HG03575 (cell line): ENCODE measurements around the gene PDYN.

Experiments
- ATAC-seq: cut with Tn5 transposase; IDR thresholded peaks from one replicate; pipeline ENCODE4 v1.9.1; 2021; ENCODE audit not compliant: unreplicated experiment, insufficient number of reproducible peaks, low FRiP score; ENCODE audit errors: extremely low read depth

The PDYN gene

GRCh38 chr20:1958426-1958825 lies 35.4 kb downstream of the PDYN start:
- no peak for ATAC-seq

GRCh38 chr20:1955217-1955616 lies 38.6 kb downstream of the PDYN start:
- ATAC-seq: no peak

- no peak for ATAC-seq
Observed at GRCh38 chr20:1953621-1954020, 40.2 kb downstream of the PDYN start.

- no peak for ATAC-seq
Observed at GRCh38 chr20:1952737-1953530, 40.9 kb downstream of the PDYN start.

GRCh38 chr20:1951436-1952115 lies 42.3 kb downstream of the PDYN start:
- no peak for ATAC-seq

- ATAC-seq: no peak
Observed at GRCh38 chr20:1950836-1951235, 43.0 kb downstream of the PDYN start.

- ATAC-seq: no peak
Observed at GRCh38 chr20:1949347-1950100, 44.3 kb downstream of the PDYN start.

- ATAC-seq: no peak
Observed at GRCh38 chr20:1947535-1947846, 46.4 kb downstream of the PDYN start.

GRCh38 chr20:1946762-1947534 lies 46.9 kb downstream of the PDYN start:
- ATAC-seq: no peak

GRCh38 chr20:1946442-1946761 lies 47.5 kb downstream of the PDYN start:
- no peak for ATAC-seq

- ATAC-seq: no peak
Observed at GRCh38 chr20:1945660-1946059, 48.2 kb downstream of the PDYN start.

- no peak for ATAC-seq
Observed at GRCh38 chr20:1945134-1945618, 48.7 kb downstream of the PDYN start.

GRCh38 chr20:1944345-1945091 lies 49.3 kb downstream of the PDYN start:
- ATAC-seq: no peak

GRCh38 chr20:1943275-1944002 lies 50.4 kb downstream of the PDYN start:
- no peak for ATAC-seq

- no peak for ATAC-seq
Observed at GRCh38 chr20:1942486-1943274, 51.2 kb downstream of the PDYN start.

GRCh38 chr20:1942061-1942460 lies 51.8 kb downstream of the PDYN start:
- no peak for ATAC-seq

- no peak for ATAC-seq
Observed at GRCh38 chr20:1941226-1941625, 52.6 kb downstream of the PDYN start.
